Measurements from ENCODE around the gene GART. TPM values are rescaled to one million over a fixed set of nuclear protein-coding genes. Genes with fewer than 3 reads are reported as not detected.
"Not testable (repeated sequence)": the region's sequence is repeated elsewhere in the genome, so short reads cannot be mapped to it uniquely, and the experiment has no call there.

GART gene
- total RNA-seq, 1 donor from 2014 or later, result 88.7 TPM

GRCh38 chr21:33512481-33512880 is 29.4 kb downstream of the GART start:
- DNase-seq, result no peak

DNA sequence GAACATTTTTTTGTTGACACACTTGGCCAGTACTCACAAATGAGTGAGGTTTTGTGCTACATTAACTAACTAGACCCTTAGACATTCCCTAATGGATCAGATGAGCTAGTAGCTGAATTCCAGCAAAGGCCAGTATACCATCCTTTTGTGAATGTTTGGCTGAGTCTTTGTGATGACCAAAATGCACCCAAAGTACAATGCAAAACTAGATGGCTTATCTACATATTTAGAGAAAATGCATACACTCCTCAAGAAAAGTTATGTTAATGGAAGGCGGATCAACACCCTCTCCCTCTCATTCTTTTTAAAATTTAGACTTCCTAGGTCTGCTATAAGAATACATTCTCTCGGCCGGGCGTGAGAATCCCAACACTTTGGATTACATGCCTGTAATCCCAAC is 30.3 kb downstream of the GART start:
- DNase-seq, result no peak

DNA sequence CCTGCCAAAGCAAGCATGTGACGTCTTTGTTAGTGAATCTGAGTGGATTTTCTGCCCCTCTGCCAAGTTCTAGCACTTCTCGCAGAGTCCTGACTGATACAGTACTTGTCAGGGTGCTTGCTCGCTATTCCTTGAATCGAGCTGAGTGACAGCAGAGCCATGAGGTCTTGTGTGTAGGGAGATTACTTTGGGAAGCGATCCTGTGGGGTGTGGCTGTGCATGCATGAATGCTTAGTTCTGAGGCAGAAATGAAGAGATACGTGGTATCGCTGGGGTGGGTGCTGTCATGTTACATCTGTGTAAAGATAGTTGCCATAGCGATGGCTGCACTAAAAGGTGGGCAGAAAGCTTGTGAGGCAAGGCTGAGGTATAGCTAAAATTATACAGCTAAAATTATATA is 31.1 kb downstream of the GART start:
- DNase-seq, result peak; percentile 5

- DNase-seq, result not testable (repeated sequence)
These were observed 34.9 kb downstream of the GART start for GRCh38 chr21:33507003-33507402.

- DNase-seq, result no peak
These were observed 36.1 kb downstream of the GART start for GRCh38 chr21:33505833-33506232.

GRCh38 chr21:33496345-33496744 is 45.6 kb downstream of the GART start:
- DNase-seq, result no peak

GRCh38 chr21:33495743-33496142 is 46.2 kb downstream of the GART start:
- DNase-seq, result no peak

DNA sequence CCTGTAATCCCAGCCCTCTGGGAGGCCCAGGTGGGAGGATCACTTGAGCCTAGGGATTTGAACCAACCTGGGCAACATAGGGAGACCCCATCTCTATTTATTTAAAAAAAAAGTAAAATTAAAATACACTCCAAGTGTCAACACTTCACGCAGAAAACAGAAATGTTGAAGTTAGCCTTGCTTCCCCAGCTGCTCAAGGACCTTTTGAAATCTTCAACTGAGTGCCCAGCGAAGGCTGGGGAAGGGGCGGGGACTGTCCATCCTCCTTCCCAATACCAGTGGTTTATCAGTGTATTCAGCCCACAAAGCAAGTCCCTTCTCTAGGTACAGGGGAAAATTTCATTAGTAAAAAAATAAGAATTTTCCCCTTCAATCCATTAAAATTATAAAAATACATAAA is 48.2 kb downstream of the GART start:
- DNase-seq, result no peak

DNA sequence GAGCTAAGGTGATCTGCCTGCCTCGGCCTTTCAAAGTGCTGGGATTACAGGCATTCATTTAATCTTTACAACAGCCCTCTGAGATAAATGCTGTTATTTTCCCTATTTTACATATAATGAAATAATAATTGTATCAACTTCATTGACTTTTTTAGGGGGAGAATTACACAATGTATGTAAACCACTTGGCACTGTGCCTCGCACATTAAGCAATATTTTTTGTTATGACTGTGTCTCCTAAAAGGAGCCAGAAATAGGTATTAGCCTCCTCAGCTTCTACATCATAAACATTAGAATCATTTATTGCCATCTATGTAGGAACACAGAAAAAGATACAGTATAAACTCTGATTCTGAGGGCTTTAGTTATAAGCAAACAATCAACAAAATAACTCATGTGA is 49.3 kb downstream of the GART start:
- no peak for DNase-seq

GRCh38 chr21:33491373-33492102 is 50.4 kb downstream of the GART start, which contains the start of gene DNAJC28:
Gene DNAJC28 (minus strand): TSS chr21:33491716. CDS start chr21:33489393, 2,323 bp downstream.
- peak; percentile 90 for DNase-seq

- no peak for DNase-seq
These were observed 50.9 kb downstream of the GART start for GRCh38 chr21:33490991-33491372.

DNA sequence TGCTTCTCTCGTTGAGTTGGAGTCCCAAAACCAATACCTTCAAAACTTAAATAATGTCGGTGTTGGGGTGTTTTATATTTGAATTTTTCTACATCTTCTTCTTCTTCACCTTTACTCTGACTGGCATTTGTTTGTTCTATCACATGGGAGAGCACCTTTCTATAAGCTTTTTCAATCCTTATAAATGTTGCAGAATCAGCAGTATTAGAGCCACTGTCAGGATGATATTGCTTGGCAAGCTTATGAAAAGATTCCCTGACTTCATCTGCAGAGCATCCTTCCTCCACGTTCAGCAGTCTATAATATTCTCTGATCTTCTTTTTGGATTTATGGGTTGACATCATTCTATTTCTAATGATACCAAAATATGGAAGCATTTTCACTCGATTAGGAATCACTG is 53.0 kb downstream of the GART start:
- DNase-seq, result no peak

DNA sequence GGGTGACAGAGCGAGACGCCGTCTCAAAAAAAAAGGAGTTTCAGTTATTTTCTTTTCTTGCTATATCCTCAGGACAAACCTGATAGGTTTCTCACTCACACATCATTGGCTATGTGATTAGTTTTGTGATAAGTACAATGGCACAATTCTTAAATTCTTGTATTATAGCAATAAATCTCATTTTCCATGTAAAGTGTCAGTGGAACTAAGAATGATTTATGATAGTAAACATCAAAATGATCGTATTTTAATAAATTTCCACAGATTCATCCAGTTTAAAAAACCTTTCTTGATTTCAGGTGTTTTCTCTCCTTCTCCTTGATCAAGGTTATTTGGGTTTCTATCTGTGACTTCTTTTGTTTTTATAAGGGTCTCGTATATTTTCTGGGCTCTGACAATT is 53.9 kb downstream of the GART start:
- no peak for DNase-seq

DNA sequence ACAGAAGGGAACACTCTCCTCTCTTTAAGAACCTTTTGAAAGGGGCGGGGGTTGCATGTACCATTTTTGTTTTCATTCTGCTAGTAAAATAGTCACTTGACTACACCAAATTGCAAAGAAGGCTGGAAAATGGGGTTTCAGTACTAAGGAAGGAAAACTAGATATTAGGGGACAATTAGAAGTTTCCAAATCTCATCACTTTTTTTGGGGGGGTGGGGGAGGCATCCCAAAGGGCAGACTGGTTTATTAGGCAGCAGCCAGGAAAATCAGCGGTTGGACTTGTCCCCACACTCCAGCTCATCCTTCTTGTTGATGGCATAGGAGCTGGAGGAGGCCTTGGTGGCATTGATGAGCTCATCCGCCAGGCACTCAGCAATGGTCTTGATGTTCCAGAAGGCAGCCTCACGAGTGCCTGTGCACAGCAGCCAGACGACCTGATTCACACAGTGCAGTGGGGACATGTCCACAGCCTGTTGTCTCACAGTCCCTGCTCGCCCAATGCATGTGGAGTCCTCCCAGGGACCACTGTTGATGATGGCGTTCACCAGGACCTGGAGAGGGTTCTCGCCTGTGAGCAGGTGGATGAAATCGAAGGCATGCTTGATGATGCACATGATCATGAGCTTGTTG is 60.5 kb downstream of the GART start:
- no peak for DNase-seq

GRCh38 chr21:33480481-33481103 is 61.3 kb downstream of the GART start:
- no peak for DNase-seq

GRCh38 chr21:33479679-33480480 is 62.0 kb downstream of the GART start, which contains the start of gene TMEM50B:
Gene TMEM50B (minus strand): TSS chr21:33479974. CDS start chr21:33468885, 11,089 bp downstream.
- peak; percentile 98 for DNase-seq

DNA sequence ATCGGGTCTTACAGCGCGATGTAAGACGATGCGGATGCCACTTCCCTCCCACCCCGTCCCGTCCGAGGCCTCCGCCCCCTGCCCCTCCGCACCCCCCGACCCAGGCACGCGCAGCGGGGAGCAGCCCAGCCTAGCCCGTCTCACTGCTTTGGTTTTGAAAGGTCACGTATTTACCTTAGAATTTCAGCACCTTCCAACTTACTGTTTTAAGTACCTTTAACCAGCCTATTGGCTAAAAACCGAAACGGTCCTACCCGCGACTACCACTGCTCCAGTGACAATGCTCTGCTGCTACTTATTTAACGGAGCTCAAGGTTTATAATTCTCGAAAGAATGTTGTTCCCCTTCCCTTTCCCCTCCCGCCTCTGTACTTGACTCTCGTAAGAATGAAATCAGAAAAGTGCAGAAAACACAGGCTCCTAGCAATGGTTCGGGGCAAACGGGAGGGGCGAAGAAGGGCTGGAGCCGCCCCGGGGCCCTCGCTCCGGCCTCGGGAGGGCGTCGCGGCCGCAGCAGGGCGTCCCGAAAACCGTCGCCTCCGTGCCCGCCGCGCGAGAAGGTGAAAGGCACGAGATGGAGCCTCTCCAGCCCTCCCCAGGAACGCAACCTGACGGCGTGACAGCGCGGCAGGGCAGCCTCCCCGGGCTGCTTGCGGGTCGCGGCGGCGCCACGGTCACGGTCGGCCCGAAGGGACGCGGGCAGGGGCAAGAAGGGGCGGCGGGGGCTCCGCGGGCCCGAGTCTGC is 62.8 kb downstream of the GART start:
- DNase-seq, result peak; percentile 38

GRCh38 chr21:33478182-33478581 is 63.7 kb downstream of the GART start:
- DNase-seq, result no peak

GRCh38 chr21:33477066-33477465 is 64.9 kb downstream of the GART start:
- no peak for DNase-seq

GRCh38 chr21:33473344-33473743 is 68.6 kb downstream of the GART start:
- DNase-seq, result no peak

DNA sequence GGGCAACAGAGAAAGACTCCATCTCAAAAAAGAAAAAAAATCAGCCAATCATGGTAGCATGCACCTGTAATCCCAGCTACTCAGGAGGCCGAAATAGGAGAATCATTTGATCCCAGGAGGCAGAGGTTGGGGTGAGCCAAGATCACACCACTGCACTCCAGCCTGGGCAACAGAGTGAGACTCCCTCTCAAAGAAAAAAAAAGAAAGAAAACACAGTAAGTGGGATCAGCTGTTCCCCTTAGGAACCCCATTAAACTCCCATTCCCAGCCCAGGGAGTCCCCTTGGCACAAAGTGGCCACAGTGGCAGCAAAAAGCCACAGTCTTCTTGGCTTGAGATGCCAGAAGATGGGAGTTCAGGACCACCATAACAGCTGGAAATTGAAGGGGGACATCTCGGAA is 71.2 kb downstream of the GART start:
- no peak for DNase-seq

- DNase-seq, result not testable (repeated sequence)
These were observed 72.7 kb downstream of the GART start for GRCh38 chr21:33469183-33469582.
